Neuronal stem cell (in vitro differentiated cells): ENCODE data around the gene HTR3A.
A peak's percentile ranks its signal among the peaks of the same experiment; 100 is the strongest.

Experiments
- DNase-seq: peaks from one replicate; pipeline ENCODE4 v3.0.0-alpha.2; 2013; ENCODE audit warnings: low spot score
- H2AFZ ChIP-seq: one replicate; pipeline ENCODE4 v1.6.1; 2013; ENCODE audit warnings: mild to moderate bottlenecking, low read length, inconsistent platforms
- H2AK5ac ChIP-seq: 2 replicates; pipeline ENCODE4 v1.6.1; 2013; ENCODE audit warnings: low read depth, mild to moderate bottlenecking, inconsistent platforms, low read length, moderate library complexity, mixed read lengths
- H2BK120ac ChIP-seq: 2 replicates; pipeline ENCODE4 v1.6.1; 2013; ENCODE audit warnings: low read depth, mild to moderate bottlenecking, inconsistent platforms, low read length, moderate library complexity, mixed read lengths
- H2BK12ac ChIP-seq: one replicate; pipeline ENCODE4 v1.6.1; 2013; ENCODE audit warnings: low read length, inconsistent platforms
- H2BK15ac ChIP-seq: 2 replicates; pipeline ENCODE4 v1.6.1; 2013; ENCODE audit warnings: mild to moderate bottlenecking, low read length, inconsistent platforms, mixed read lengths
- H2BK5ac ChIP-seq: one replicate; pipeline ENCODE4 v1.6.1; 2013; ENCODE audit warnings: inconsistent platforms, mild to moderate bottlenecking, low read length, moderate library complexity
- H3K14ac ChIP-seq: one replicate; pipeline ENCODE4 v1.6.1; 2013; ENCODE audit warnings: low read length, inconsistent platforms
- H3K18ac ChIP-seq: 2 replicates; pipeline ENCODE4 v1.6.1; 2013; ENCODE audit warnings: low read length, inconsistent platforms
- H3K23ac ChIP-seq: 2 replicates; pipeline ENCODE4 v1.6.1; 2013; ENCODE audit warnings: low read depth, mild to moderate bottlenecking, mixed read lengths, low read length, inconsistent platforms; ENCODE audit not compliant: poor library complexity
- H3K27ac ChIP-seq: replicated peaks from 3 replicates; pipeline ENCODE4 v1.5.1; 2013; ENCODE audit warnings: low read length, inconsistent platforms
- H3K27me3 ChIP-seq, 3 experiments: 2 replicates each; pipeline ENCODE4 v1.6.1; 2013; ENCODE audit warnings: low read length in 3 of 3, mild to moderate bottlenecking in 2 of 3, inconsistent platforms in 1 of 3, low read depth in 1 of 3, mixed read lengths in 1 of 3, moderate library complexity in 1 of 3; ENCODE audit not compliant: control insufficient read depth in 3 of 3, insufficient read depth in 3 of 3
- H3K36me3 ChIP-seq, 2 donors: replicated peaks in 1 of 2; 2 replicates each; pipeline ENCODE4 v1.6.1; 2013; ENCODE audit warnings: low read length in 2 of 2; ENCODE audit not compliant: control insufficient read depth in 2 of 2, insufficient read depth in 2 of 2
- H3K4ac ChIP-seq: 2 replicates; pipeline ENCODE4 v1.6.1; 2013; ENCODE audit warnings: inconsistent platforms, mild to moderate bottlenecking, low read length, moderate library complexity
- H3K4me1 ChIP-seq, 2 donors: 1 replicate in 1 of 2; 2 replicates in 1 of 2; pipeline ENCODE4 v1.6.1; 2013; ENCODE audit warnings: low read length in 2 of 2, low read depth in 1 of 2; ENCODE audit not compliant: control insufficient read depth in 2 of 2, insufficient read depth in 1 of 2
- H3K4me2 ChIP-seq: one replicate; pipeline ENCODE4 v1.6.1; 2013; ENCODE audit warnings: mild to moderate bottlenecking, low read length, inconsistent platforms; ENCODE audit not compliant: insufficient read depth, poor library complexity, severe bottlenecking
- H3K4me3 ChIP-seq, 2 donors: 2 replicates each; pipeline ENCODE4 v1.5.1; 2013; ENCODE audit warnings: low read length in 2 of 2, mild to moderate bottlenecking in 2 of 2, inconsistent platforms in 1 of 2, moderate library complexity in 1 of 2
- H3K79me1 ChIP-seq: one replicate; pipeline ENCODE4 v1.6.1; 2013; ENCODE audit warnings: low read depth, mild to moderate bottlenecking, inconsistent platforms, low read length, moderate library complexity
- H3K9ac ChIP-seq: one replicate; pipeline ENCODE4 v1.6.1; 2013; ENCODE audit warnings: mild to moderate bottlenecking, low read depth, low read length, inconsistent platforms; ENCODE audit not compliant: poor library complexity
- H3K9me3 ChIP-seq, 2 donors: replicated peaks in 1 of 2; 2 replicates each; pipeline versions ENCODE3 to v1.6.1; 2013; ENCODE audit warnings: low read length in 2 of 2, mild to moderate bottlenecking in 2 of 2, inconsistent platforms in 1 of 2, low read depth in 1 of 2, mixed read lengths in 1 of 2, moderate library complexity in 1 of 2; ENCODE audit not compliant: control insufficient read depth in 2 of 2, insufficient read depth in 1 of 2
- H4K8ac ChIP-seq: one replicate; pipeline ENCODE4 v1.6.1; 2013; ENCODE audit warnings: low read depth, mild to moderate bottlenecking, inconsistent platforms, low read length, moderate library complexity
- H4K91ac ChIP-seq: one replicate; pipeline ENCODE4 v1.6.1; 2013; ENCODE audit warnings: low read length, low read depth, mild to moderate bottlenecking, inconsistent platforms; ENCODE audit not compliant: poor library complexity
- WGBS, 2 donors: extraction: QIAGEN DNeasy Blood & Tissue Kit; methylation state at CpG; one replicate each; pipeline ENCODE4 v1.1.7; 2013; ENCODE audit warnings: missing lambda C conversion rate in 2 of 2, mixed read lengths in 1 of 2; ENCODE audit not compliant: insufficient read length in 2 of 2, insufficient replicate concordance in 1 of 2; ENCODE audit errors: extremely low coverage in 2 of 2; 5-methylcytosine and 5-hydroxymethylcytosine counted together

Gene HTR3A

GRCh38 chr11:113989381-113989780, 14.5 kb downstream of the HTR3A start:
- Histone ChIP-seq H3K36me3 (no peaks in the 10 kb centered on the region), H2AK5ac (no peak overlapping the region), H4K8ac (no peak overlapping the region), H3K9me3 (no peaks in the 10 kb centered on the region), H3K4me2 (no peak overlapping the region), H3K79me1 (no peaks in the 10 kb centered on the region), H3K14ac (no peak overlapping the region), H2AFZ (no peak overlapping the region), H2BK12ac (no peak overlapping the region), H3K4ac (no peak overlapping the region), H2BK15ac (no peak overlapping the region), H3K18ac (no peak overlapping the region), H2BK5ac (no peak overlapping the region), H3K23ac (no peak overlapping the region), H3K4me3 (no peak overlapping the region), H3K27ac (no peak overlapping the region), H3K27me3 (peaks cover 0 to 23% (median 0%) of the 10 kb centered on the region in 3 experiments), H3K4me1 (peaks cover 0 to 17% of the 10 kb centered on the region in 2 donors), H2BK120ac (no peak overlapping the region), H3K9ac (no peak overlapping the region), H4K91ac (no peak overlapping the region)
- DNase-seq: no peak
- no CpG with 5 or more reads among the region's 15 CpGs for WGBS, 2 donors

- Histone ChIP-seq H2BK15ac (no peak overlapping the region), H3K4ac (no peak overlapping the region), H2BK5ac (no peak overlapping the region), H3K18ac (no peak overlapping the region), H3K27ac (no peak overlapping the region), H3K36me3 (no peaks in the 10 kb centered on the region), H2BK12ac (no peak overlapping the region), H3K4me1 (peaks cover 0 to 20% of the 10 kb centered on the region in 2 donors), H4K91ac (no peak overlapping the region), H2AK5ac (no peak overlapping the region), H3K27me3 (peaks cover 0 to 23% (median 0%) of the 10 kb centered on the region in 3 experiments), H3K9me3 (no peaks in the 10 kb centered on the region), H3K4me3 (no peak overlapping the region), H3K23ac (no peak overlapping the region), H2AFZ (no peak overlapping the region), H3K4me2 (no peak overlapping the region), H3K9ac (no peak overlapping the region), H3K79me1 (no peaks in the 10 kb centered on the region), H4K8ac (no peak overlapping the region), H2BK120ac (no peak overlapping the region), H3K14ac (no peak overlapping the region)
- DNase-seq: no peak
- no CpG with 5 or more reads among the region's 2 CpGs for WGBS, 2 donors
Measured at GRCh38 chr11:113989916-113990315, 15.0 kb downstream of the HTR3A start.

- Histone ChIP-seq H3K23ac (no peak overlapping the region), H2BK5ac (no peak overlapping the region), H2BK12ac (no peak overlapping the region), H2AK5ac (no peak overlapping the region), H3K79me1 (no peaks in the 10 kb centered on the region), H4K8ac (no peak overlapping the region), H2AFZ (no peak overlapping the region), H3K4me3 (no peak overlapping the region), H3K27ac (no peak overlapping the region), H3K9ac (no peak overlapping the region), H3K36me3 (no peaks in the 10 kb centered on the region), H2BK120ac (no peak overlapping the region), H3K4me1 (peaks cover 0 to 22% of the 10 kb centered on the region in 2 donors), H3K9me3 (no peaks in the 10 kb centered on the region), H3K4ac (no peak overlapping the region), H2BK15ac (no peak overlapping the region), H3K14ac (no peak overlapping the region), H3K18ac (no peak overlapping the region), H3K27me3 (peaks cover 0 to 11% (median 0%) of the 10 kb centered on the region in 3 experiments), H4K91ac (no peak overlapping the region), H3K4me2 (no peak overlapping the region)
- DNase-seq: peak; percentile 73
- no CpG with 5 or more reads among the region's 4 CpGs for WGBS, 2 donors
Measured at GRCh38 chr11:113991170-113991569, 16.3 kb downstream of the HTR3A start.

DNA sequence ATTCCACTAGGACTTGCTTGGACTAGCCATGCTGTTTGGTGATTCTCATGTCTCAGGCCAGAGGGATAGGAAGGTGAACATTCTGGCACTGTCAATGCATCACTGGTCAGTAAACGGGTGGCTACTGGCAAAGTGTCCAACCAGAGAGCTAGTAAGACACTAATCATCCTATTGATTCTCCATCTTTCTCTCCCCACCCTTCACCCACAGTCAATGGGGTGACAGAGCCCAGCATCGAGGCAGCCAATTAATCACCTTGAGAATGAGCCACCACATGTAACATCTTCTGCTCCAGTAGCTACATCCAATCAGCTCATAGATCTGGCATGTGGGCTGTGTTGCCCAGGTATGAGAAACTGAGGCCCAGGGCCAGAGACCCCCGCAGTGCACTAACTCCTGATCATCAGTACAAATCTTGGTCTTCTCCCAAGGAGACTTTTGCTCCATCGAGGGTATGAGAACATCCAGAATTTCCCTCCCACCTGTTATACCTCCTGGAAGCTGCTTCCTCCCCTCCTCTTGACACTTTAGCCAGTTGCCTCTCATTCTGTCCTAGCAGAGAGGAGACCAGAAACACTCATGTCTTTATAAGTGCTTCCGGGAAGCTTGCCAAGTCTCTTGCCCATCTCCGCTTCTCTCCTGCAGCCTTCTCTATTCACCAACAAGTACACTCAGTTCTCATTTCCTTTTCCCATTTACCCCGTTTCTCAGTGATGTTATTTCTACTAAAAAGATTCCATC, 17.0 kb downstream of the HTR3A start:
- Histone ChIP-seq H3K79me1 (no peaks in the 10 kb centered on the region), H3K9ac (no peak overlapping the region), H3K4ac (no peak overlapping the region), H3K27ac (peak overlapping the region; percentile 4), H3K9me3 (no peaks in the 10 kb centered on the region), H2BK15ac (no peak overlapping the region), H2AK5ac (no peak overlapping the region), H2AFZ (no peak overlapping the region), H2BK5ac (no peak overlapping the region), H2BK12ac (no peak overlapping the region), H4K91ac (no peak overlapping the region), H3K14ac (no peak overlapping the region), H3K18ac (no peak overlapping the region), H3K4me1 (peaks cover 0 to 22% of the 10 kb centered on the region in 2 donors), H3K36me3 (no peaks in the 10 kb centered on the region), H3K23ac (no peak overlapping the region), H2BK120ac (no peak overlapping the region), H3K4me3 (no peak overlapping the region), H3K4me2 (no peak overlapping the region), H3K27me3 (peaks cover 0 to 6% (median 0%) of the 10 kb centered on the region in 3 experiments), H4K8ac (no peak overlapping the region)
- no CpG with 5 or more reads among the region's 7 CpGs for WGBS, 2 donors
- no peak for DNase-seq
